GM21786 (cell line): ENCODE results near the gene PABPN1L.
"Not testable (repeated sequence)": the region's sequence is repeated elsewhere in the genome, so short reads cannot be mapped to it uniquely, and the experiment has no call there.

Source experiments
- ATAC-seq: cut with Tn5 transposase; IDR thresholded peaks from one replicate; pipeline ENCODE4 v1.9.1; 2021; ENCODE audit not compliant: unreplicated experiment

PABPN1L gene

DNA sequence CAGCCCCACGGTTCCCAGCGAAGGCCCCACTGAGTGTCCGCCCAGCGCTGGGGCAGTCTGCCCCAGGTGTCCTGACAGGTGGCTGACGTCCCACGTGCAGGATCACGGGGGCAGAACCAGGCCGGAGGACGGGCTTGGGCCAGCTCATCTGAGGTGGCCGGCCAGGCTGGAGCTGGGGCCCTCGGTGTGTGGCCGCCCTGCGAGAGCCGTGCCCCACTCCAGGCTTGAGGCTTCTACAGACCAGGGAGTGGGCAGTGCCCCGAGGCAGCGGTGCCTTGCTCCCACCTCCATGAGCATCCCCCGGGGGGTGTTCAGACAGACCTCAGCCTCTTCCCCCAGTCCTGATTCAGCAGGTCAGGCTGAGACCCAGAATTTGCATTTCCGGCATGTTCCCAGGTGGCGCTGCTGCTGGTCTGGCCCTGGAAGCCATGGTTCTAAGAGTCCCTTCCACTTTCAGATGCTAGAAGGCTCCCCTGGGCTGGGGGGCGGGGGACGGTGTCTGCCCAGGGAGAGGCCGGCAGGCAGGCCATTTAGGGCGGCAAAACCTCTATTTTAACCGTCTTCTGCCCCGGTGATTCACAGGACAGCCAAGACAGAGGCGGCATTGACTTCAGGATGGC lies 35.4 kb upstream of the PABPN1L start:
- no peak for ATAC-seq

DNA sequence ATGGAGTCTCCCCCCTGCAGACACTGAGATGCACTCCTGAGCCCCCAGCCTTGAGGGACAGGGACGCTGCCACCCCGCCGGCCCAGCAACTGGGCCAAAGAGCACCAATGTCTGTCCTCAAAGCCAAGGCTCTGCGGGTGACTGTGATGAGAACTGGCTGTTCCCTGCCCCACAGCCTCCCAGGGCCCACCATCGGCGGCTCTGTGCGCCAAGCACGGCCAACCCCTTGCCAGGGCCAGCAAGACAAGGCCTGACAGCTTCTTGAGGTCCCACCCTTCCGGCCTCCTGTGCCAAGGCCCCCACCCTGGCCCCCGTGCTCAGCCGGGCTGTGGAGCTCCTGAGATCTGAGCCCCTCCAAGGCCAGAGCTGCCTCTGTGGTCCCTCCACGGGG lies 34.2 kb upstream of the PABPN1L start:
- no peak for ATAC-seq

DNA sequence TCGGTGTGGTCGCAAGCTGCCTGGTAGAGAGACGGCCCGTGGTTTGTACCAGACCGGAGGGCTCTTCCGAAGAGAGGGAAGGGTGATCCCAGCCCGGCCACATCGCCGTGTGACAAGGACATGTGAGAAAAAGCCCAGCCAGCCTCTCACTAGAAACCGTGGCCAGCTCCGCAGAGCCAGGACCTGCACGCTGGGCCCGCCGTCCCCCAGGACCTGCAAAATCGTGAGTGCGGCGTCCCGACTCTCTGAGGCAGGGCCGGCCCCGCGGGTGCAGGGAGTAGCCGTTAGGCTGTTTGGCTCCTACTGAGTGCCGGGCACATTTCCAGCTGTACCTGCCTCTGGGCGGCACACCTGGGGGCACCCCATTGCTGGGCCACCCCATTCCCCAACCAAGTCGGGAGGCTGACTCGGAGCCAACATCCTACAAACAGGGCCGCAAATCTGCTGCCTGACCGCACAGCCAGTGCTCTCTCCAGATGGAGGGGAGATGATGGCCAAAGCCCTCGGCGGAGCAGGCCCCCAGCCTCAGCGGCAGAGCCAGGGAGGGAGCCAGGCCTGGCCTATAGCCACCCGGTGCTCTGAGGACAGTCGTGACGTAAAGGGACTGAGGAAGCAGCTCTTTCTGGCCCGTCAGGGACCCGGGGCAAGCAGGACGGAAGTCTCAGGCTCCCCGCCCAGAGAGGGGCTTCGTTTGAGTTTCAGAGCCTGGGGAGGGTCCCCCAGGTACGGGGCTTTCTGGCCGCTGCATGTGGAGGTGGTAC lies 33.6 kb upstream of the PABPN1L start:
- ATAC-seq, result no peak

DNA sequence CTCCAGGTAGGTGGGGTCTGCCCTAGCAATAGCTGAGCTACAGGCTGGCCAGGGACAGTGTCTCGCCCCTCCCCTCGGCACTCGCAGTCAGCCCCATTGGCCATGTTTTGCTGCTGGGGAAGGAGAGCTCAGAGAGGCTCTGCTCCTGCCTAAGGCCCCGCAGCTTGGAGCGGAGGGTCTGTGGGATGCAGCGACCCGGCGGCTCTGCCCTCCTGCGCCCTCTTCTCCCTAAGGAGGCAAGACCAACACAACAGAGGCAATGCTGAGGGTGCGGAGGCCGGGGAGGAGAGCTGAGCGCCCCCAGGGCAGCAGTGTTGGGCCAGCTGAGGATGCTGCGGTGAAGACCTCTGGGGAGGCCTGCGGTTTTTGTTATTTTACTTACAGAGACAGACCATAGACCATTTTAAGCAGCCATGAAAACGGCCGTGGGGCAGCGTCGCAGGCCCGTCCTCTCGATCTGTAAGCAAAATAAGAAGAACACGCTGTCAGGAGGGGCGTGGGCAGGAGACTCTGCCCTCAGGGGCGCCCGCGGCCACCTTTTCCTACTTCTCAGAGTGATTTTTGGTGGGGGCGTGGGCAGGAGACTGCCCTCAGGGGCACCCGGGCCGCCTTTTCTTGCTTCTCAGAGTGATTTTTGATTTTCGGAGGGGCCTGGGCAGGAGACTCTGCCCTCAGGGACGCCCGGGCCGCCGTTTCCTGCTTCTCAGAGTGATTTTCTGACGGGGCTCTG lies 31.4 kb upstream of the PABPN1L start:
- no peak for ATAC-seq

DNA sequence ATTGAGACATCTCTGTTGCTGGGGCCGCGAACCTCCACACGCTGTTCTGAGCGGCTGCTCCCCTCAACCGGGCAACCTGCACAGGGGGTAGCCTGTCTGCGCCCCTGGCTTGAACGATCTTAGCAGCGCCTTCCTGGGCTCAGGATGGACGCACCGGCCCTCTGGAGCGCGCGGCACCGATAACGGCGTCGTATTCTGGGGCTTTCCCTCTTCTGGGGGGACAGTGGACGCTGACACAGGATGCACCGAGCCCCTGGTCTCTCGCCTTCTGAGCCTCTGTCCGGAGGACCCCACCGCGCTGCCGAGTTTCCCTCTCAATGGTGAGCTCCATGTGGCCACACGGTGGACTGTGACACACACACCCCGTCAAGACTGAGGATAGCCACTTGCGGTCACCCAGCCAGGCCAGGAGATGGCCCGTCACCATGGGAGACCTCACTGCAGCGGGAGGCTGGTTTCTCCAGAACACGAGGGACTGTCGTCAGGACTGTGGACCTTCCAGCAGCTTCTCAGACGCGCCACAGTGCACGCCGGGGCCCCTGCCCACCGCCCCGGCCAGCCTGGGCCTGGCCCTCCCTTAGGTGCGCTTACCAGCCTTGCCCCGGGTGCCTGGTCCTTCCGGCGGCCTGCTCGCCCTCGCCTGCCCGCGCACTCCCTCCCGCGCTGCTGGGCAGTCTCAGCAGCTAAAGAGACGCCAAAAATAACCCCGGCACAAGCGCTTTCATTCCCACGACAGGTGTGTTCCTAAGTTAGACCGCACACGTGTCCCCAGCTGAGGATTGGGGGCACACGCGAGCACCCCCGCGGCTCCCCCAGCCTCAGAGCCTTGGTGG lies 30.0 kb upstream of the PABPN1L start:
- ATAC-seq, result no peak

DNA sequence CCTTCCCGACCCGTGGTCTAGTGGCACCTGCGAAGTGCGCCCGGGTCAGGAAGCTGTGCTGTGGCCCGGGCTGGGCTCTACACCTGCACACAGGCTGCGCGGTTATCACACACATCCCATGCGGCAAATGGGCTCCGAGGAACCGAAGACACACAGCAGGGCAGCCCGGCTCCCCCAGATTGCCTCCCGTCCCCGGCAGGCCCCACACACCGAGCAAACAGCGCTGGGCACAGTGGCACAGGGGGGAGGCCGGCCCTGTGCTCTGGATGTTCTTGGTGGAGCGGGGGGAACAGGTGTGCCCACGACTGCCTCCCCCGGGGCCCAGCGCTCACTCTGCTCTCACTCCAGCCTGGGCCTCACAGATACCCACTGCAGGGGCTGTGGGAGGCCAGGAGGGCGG lies 28.9 kb upstream of the PABPN1L start:
- ATAC-seq, result no peak

DNA sequence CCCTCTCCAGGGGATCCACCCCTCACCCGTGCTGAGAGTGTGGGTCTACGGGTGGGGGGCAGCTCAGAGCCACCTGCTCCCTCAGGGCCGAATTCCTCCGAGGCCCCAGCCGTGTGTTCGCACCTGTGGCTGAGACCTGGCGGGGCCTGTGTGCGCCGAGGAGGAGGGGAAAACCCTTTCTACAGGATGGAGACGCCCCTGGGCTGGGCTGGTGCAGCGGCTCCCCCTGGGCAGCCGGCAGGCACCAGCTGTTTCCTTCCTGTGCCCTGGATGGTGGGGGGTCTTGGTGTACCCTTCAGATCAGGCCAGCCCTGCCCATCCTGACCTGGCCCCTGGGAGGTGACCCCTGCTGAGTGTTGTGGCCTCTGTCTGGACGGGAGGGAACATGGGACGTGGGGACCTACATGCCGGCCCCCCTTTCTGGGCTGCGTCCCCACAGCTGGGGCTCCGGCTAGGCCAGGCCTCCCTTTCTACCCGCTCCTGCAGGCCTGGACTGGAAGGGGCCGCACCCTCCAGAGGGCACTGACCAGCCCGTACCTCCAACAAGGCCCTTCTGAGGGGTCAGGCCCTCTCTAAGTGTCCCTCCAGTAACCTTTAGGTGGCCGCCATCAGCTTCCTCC lies 28.3 kb upstream of the PABPN1L start:
- no peak for ATAC-seq

DNA sequence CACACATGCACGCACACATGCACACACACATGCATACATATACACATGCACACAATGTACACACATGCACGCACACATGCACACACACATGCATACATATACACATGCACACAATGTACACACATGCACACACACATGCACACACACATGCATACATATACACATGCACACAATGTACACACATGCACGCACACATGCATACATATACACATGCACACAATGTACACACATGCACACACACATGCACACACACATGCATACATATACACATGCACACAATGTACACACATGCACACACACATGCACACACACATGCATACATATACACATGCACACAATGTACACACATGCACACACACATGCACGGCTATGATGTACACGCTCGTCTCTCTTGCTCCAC lies 27.8 kb upstream of the PABPN1L start:
- not testable (repeated sequence) for ATAC-seq

DNA sequence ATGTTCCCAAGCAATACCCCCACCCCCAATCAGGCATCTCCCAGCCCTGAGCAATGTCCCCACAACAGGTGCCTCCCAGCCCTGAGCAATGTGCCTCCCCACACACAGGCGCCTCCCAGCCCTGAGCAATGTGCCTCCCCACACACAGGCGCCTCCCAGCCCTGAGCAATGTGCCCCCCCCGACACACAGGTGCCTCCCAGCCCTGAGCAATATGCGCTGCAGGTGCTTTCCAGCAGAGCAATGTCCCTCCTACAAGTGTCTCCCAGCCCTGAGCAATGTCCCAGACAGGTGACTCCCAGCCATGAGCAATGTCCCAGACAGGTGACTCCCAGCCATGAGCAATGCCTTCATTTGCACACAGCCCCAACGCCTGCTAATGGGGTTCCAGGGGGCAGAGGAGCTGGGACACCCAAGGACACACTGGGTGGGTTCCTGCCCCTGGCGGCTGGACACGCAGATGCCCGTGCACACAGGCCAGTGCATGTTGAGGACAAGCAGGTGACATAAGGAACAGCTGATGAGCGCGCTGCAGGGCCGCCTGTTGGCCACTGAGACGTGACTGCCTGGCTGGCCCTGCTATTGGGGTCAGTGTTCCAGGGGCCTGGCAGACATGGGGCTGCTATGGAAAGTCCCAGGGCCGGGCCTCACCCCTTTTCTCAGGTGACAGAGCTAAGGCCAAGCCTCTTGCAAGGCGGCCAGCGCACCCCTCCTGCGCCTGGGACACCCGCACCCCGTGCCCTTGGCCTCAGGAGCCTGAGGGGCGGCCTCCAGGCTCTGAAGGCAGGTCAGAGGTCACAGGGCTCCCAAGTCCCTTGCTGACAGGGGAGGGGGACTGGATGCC lies 26.9 kb upstream of the PABPN1L start:
- ATAC-seq, result no peak

DNA sequence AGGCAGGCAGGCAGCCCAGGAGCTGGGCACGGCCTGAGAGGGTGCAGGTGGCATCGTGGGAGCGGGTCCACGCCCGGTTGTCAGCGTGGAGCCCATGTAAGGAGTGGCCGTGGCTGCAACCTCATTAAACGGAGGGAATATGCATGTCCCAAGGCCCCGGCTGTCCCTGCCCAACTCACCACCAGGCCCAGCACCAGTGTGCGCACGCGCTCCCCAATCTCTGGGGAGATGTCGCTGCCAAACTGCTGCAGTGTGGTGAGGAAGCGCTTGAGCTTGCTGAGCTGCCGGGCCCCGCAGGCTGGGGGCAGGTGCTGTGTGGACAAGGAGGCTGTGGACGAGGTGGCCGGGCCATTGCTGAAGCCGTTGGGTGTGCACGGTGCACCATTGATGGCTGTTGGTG lies 25.6 kb upstream of the PABPN1L start:
- no peak for ATAC-seq

DNA sequence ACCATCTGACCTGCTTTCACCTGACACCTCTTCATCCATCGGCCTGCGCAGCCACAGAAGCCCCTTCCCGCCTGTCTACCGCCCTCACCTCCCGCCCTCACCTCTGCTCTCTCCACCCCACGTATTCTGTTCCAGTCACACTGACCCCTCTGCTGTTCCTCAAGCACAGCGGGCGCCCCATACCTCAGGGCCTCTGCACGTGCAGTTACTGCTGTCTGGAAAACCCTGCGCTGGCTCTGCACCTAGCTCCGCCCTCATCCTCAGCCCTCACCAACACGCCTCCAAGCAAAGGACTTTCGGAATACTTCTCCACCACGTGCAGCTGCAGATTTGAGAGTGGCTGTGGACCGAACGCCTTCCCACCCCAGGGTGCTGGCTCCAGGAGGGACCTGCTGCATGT lies 24.6 kb upstream of the PABPN1L start:
- no peak for ATAC-seq

DNA sequence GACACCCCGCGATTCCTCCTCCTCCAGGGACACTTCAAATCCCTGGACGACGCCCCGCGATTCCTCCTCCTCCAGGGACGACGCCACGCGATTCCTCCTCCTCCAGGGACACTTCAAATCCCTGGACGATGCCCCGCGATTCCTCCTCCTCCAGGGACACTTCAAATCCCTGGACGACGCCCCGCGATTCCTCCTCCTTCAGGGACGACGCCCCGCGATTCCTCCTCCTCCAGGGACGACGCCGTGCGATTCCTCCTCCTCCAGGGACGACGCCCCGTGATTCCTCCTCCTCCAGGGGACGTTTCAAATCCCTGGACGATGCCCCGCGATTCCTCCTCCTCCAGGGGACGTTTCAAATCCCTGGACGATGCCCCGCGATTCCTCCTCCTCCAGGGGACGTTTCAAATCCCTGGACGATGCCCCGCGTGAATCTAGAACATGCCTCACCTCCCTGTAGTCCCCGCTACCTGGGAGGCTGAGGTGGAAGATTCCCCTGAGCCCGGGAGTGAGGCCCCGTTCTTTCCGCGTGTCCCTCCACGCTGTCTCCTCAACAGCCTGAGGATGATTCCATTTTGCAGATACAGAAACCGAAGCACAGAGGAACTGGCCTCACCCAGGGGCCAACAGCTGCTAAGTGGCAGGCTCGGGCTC lies 23.4 kb upstream of the PABPN1L start:
- not testable (repeated sequence) for ATAC-seq

DNA sequence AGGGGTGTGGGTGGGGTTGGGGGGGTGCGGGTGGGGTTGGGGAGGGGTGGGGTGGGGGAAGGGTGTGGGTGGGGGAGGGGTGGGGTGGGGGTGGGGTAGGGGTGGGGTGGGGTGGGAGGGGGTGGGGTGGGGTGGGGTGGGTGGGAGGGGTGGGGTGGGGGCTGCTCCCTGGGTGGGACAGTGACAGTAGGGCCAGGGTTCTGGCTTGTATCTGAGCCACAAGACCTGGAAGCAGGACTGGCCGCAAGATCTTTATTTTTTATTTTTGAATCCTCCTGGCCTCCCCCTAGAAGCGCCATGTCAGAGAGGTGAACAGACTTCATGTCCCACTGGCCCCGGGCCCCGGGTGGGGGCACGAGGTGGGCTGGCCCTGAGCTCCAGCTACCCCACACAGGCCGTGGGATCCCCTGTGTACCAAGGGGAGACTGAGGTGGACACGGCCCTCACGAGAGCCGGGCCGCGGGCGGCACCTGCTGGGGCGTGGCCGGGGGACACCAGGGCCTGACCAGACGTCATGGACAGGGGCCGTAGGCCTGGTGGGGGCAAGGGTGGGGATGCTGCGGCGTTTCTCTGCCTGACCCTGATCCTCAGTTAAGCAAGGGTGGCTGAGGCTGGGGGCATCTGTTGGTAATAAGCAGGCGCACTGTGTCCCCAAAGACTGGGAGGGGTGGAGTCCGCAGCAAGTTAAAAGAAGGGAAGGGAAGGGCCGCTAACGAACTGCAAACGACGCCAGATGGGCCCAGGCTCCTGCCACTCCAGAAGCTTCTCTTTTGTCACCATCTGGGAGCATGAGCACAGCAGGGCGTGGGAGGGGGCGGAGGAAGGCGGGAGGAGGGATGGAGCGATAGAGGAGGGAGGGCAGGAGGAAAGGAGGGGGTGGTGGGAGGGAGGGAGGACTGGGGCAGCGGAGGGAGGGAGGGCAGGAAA lies 22.3 kb upstream of the PABPN1L start:
- no peak for ATAC-seq

DNA sequence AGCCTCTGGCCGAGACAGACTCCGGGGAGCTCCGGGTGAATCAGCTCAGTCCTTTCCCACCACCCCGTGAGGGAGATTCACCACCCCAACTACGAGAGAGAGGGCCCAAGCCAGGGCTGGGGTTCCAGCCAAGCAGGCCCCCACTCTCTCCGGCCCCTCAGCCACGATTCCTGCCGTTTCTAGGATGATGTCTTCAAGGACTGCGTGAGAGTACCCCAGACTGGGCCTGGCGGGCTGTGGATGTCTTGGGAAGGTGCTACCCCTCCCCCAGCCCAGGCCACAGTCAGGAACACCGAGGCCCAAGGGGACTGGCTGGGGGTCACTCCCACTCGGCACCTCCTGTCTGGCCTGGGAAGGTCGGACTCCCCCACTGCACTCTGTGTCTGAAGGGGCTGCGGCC lies 21.6 kb upstream of the PABPN1L start:
- no peak for ATAC-seq

DNA sequence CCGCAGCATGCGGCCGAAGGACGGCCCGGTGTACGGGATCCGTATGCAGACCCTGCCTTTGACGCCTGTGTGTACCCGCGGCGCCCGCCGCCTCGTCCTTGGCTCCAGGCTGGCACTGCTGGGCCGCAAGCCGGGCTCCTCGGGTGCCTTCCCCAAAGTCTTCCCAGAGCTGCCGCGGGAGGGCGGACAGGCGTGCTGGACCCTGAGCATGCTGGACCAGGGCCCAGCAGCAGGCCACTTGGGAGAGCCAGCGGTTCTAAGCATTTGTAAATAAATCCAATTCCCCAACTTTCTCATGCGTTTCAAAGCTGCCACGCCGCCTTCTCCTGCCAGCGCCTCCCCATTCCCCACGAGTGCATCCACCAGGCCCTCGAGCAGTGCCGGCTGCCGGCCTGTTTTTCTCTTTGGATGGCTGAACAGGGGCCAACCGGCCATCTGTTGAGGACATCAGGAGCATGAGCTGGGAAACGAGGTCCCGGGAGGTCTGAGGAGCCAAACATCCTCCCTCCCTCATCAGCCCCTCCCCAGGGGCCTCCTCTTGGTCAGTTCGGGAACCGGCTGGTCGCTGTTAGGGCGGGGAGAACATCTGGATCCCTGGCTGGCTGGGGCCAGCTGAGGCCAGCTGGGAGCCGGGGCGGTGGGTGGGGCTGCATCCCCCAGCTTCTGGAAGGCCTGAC lies 20.5 kb upstream of the PABPN1L start:
- ATAC-seq, result no peak

DNA sequence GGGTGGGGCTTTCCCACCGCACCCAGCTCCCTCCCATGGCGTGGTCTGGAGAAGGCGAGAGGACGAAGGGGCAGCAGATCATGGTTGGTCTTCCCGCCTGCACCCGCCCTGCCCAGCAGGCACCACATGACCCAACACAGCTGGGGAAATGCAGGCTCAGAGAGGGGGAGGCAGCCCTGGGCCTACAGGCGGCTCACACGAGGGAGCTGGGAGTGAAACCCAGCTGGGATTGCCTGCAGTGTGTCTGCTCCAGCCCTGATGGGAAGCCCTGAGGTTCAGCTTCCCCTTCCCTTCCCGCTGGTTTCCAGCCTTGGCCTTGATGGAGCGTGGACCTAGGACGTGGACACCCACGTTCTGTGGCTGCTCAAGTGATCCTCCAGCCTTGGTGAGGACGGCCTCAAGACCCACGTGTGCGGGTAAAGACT lies 20.0 kb upstream of the PABPN1L start:
- no peak for ATAC-seq

DNA sequence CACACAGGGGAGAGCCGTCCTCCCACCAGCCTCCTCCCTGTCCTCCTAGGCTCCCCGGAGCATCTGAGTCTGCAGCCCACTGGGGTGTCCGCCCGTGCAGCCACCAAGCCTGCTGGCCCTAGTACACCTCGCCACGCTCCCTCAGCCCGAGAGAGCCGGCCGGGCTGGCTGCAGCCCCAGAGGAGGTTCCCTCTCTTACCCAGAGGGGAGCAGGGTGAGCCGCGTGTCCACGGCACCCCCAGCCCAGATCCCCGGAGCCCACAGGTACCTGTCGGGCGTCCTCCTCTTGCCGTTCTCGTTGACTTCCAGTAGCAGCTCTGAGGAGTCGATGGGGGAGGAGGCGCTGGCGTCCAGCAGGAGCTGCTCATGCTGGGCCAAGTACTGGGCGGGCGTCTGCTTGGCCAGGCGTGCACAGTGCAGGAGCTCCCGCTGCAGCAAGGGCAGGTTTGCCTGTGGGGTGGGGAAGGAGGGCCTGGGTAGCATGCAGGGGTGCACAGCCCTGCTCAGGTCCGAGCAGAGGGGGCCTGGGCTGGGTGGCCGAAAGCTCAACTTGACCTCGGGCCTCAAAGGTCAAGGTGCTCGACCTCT lies 19.3 kb upstream of the PABPN1L start:
- no peak for ATAC-seq
